Testis (tissue), 3 donors: ENCODE results near the gene STUM. TPM values are rescaled to one million over a fixed set of nuclear protein-coding genes. Genes with fewer than 3 reads are reported as not detected.

Source experiments
- DNase-seq: peaks from one replicate; pipeline ENCODE4 v3.0.0-alpha.2; 2019
- H3K27ac ChIP-seq, 2 donors: fragments of 200-600 bp; sonication (generic); one replicate each; pipeline ENCODE4 v1.5.1; 2019
- H3K27me3 ChIP-seq: fragments of 200-600 bp; sonication (generic); one replicate; pipeline ENCODE4 v1.5.1; 2019
- H3K36me3 ChIP-seq: fragments of 200-600 bp; sonication (generic); one replicate; pipeline ENCODE4 v1.5.1; 2017; ENCODE audit warnings: low read depth; ENCODE audit errors: missing control alignments
- H3K4me1 ChIP-seq: fragments of 200-600 bp; sonication (generic); one replicate; pipeline ENCODE4 v1.5.1; 2019
- H3K4me3 ChIP-seq, 2 donors: fragments of 200-600 bp; sonication (generic); one replicate each; pipeline ENCODE4 v1.5.1; 2017 to 2019
- H3K9me3 ChIP-seq: fragments of 200-600 bp; sonication (generic); one replicate; pipeline ENCODE4 v1.5.1; 2017
- CTCF ChIP-seq, 3 experiments: fragments of 450-650 bp in 2 of 3; fragments of 200-600 bp in 1 of 3; sonication (generic) in 1 of 3; IDR thresholded peaks; one replicate each; pipeline ENCODE4 v1.5.1; 2016 to 2019; ENCODE audit warnings: antibody characterized with exemption in 3 of 3, mild to moderate bottlenecking in 2 of 3, moderate library complexity in 1 of 3
- POLR2A ChIP-seq: fragments of 450-650 bp; IDR thresholded peaks from one replicate; pipeline ENCODE4 v1.6.1; 2017; ENCODE audit warnings: antibody characterized with exemption, mild to moderate bottlenecking, moderate library complexity
- WGBS, 2 donors: methylation state at CpG; one replicate each; pipeline ENCODE4 v1.1.5; 2018; 5-methylcytosine and 5-hydroxymethylcytosine counted together
- intact Hi-C: fragments of 100-400 bp; cut with DNase I; formaldehyde crosslinking; loops from one replicate; pipeline ENCODE4 v1.15.1; 2023; ENCODE audit warnings: low total_unique reads
- polyA plus RNA-seq: library from polyadenylated mRNA; stranded (reverse); fragments of 350-450 nt; fragmentation: Illumina TruSeq; extraction: RNeasy Lipid Tissue Mini Kit (QIAGEN cat#74804); gene quantifications from one replicate; pipeline ENCODE4 v1.2.3, GENCODE V29; 2014; ENCODE audit warnings: low read depth, low replicate concordance; ENCODE audit not compliant: insufficient read depth
- total RNA-seq, 2 donors: library from RNA; depleted of rRNA; stranded (reverse); fragments of >200 nt; gene quantifications; one replicate each; pipeline ENCODE4 v1.2.3, GENCODE V29; 2016

Gene STUM
- total and polyA plus RNA-seq, 3 donors from 2014 or later: 2.5 to 4.5 (median 3.7) TPM

GRCh38 chr1:226635456-226635941 lies 86.9 kb downstream of the STUM start:
- H3K36me3 ChIP-seq: no peaks in the 10 kb centered on the region
- no peak for DNase-seq
- H3K27ac ChIP-seq: no peak overlapping the region
- 93% methylated on average over 6 to 11 of the region's 11 CpGs for WGBS, 2 donors
- H3K4me1 ChIP-seq: peaks cover 49% of the 10 kb centered on the region
- intact Hi-C loops: loop anchor here (5.0 kb wide), 1 partner anchor 192 kb away; no protein-coding TSS in a partner anchor
- no peak for TF ChIP-seq CTCF (IDR thresholded peaks at IDR 0.05)
- TF ChIP-seq POLR2A: no peak
- no peaks in the 10 kb centered on the region for H3K27me3 ChIP-seq
- no peaks in the 10 kb centered on the region for H3K9me3 ChIP-seq
- no peak overlapping the region for H3K4me3 ChIP-seq

GRCh38 chr1:226636847-226637096 lies 88.2 kb downstream of the STUM start:
- H3K27me3 ChIP-seq: no peaks in the 10 kb centered on the region
- H3K36me3 ChIP-seq: no peaks in the 10 kb centered on the region
- TF ChIP-seq POLR2A (no peak), CTCF (IDR thresholded peaks at IDR 0.05) (no peak)
- DNase-seq: no peak
- peaks cover 44% of the 10 kb centered on the region for H3K4me1 ChIP-seq
- intact Hi-C loops: loop anchor here (5.0 kb wide), 1 partner anchor 191 kb away; no protein-coding TSS in a partner anchor
- 97 to 100% methylated on average over 1 of the region's 1 CpG for WGBS, 2 donors
- H3K27ac ChIP-seq: peak overlapping the region in 1 of 2 donors; percentile 85
- no peaks in the 10 kb centered on the region for H3K9me3 ChIP-seq
- H3K4me3 ChIP-seq: no peak overlapping the region

- Histone ChIP-seq H3K4me1 (peaks cover 38% of the 10 kb centered on the region), H3K9me3 (no peaks in the 10 kb centered on the region), H3K4me3 (no peak overlapping the region), H3K27ac (peak overlapping the region; percentile 75 to 85), H3K36me3 (no peaks in the 10 kb centered on the region), H3K27me3 (no peaks in the 10 kb centered on the region)
- DNase-seq: peak; percentile 78
- TF ChIP-seq CTCF (IDR thresholded peaks at IDR 0.05) (peak; percentile 20 to 47 (median 43)), POLR2A (no peak)
- intact Hi-C loops: loop anchor here (5.0 kb wide), 1 partner anchor 190 kb away; no protein-coding TSS in a partner anchor
- 61 to 70% methylated on average over 20 to 29 of the region's 29 CpGs for WGBS, 2 donors
These were observed 88.8 kb downstream of the STUM start for GRCh38 chr1:226637147-226637935.

GRCh38 chr1:226638001-226638601 lies 89.5 kb downstream of the STUM start:
- DNase-seq: peak; percentile 60
- intact Hi-C loops: loop anchor here (5.0 kb wide), 1 partner anchor 189 kb away; no protein-coding TSS in a partner anchor
- no peaks in the 10 kb centered on the region for H3K36me3 ChIP-seq
- no peak overlapping the region for H3K4me3 ChIP-seq
- WGBS, 2 donors: 39 to 60% methylated on average over 1 to 9 of the region's 10 CpGs
- peaks cover 32% of the 10 kb centered on the region for H3K4me1 ChIP-seq
- H3K27ac ChIP-seq: peak overlapping the region; percentile 75 to 85
- no peaks in the 10 kb centered on the region for H3K27me3 ChIP-seq
- H3K9me3 ChIP-seq: no peaks in the 10 kb centered on the region
- no peak for TF ChIP-seq POLR2A
- peak in 1 of 3 experiments; percentile 4 for TF ChIP-seq CTCF (IDR thresholded peaks at IDR 0.05)
